KG1 (cell line): Measurements from ENCODE around the gene COPS2.
A peak's percentile ranks its signal among the peaks of the same experiment; 100 is the strongest.
"Not testable (repeated sequence)": the region's sequence is repeated elsewhere in the genome, so short reads cannot be mapped to it uniquely, and the experiment has no call there.

ENCODE experiments used
- DNase-seq: peaks from one replicate; lab custom pipeline; 2025; lab: John Stamatoyannopoulos, UW

The COPS2 gene

GRCh38 chr15:49155110-49155833 lies at the start of gene COPS2:
Gene COPS2 (minus strand): TSS chr15:49155599. CDS start chr15:49155578, 21 bp downstream.
- peak; percentile 95 for DNase-seq

DNA sequence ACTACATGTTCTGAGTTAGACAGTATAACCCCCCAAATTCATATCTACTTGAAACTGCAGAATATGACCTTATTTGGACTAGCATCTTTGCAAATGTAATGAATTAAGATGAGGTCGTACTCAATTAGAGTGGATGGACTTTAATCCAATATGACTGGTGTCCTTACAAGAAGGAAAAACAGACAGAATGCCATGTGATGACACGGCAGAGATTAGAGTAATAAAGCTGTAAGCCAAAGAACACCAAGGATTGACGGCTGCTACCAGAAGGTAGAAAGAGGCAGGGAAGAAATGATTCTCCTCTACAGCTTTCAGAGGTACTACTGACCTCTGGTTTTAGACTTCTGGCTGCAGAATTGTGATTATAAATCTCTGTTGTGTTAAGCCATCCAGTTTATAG lies 44.9 kb upstream of the COPS2 start:
- no peak for DNase-seq

- no peak for DNase-seq
These were observed 44.3 kb upstream of the COPS2 start for GRCh38 chr15:49199666-49200065.

DNA sequence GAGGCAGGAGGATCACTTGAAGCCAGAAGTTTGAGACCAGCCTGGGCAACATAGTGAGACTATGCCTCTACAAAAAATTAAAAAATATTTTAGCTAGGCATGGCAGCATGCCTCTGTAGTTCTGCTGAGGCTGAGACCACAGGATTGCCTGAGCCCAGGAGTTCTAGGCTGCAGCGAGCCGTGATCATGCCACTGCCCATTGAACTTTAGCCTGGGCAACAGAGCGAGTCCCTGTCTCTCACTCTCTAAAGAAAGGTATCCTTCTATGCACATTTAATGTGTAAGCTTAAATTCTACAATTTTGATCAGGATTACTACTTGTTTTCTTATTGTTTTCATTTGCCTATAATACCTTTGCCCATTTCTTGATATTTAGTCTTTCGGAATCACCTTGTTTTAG lies 41.5 kb upstream of the COPS2 start:
- DNase-seq: no peak

DNA sequence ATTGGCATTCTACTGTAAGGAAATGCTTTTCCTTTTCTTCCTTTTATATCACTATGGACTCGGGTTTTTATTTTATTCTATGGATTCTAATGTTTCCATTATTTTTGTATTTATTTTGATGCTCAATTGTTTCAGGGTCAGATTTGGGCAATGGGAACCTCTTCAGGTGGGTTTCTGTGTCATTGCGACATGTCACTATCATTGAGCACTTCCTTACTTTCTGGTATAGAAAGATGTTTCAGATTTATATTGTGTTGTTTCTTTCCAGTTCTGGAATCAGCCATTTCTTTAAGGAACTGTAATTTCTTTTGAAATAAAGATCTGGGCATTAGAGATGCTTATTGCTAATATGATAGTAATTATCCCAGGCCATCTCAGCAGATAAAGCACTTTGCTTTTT lies 36.5 kb upstream of the COPS2 start:
- no peak for DNase-seq

- no peak for DNase-seq
These were observed 35.2 kb upstream of the COPS2 start for GRCh38 chr15:49190586-49190985.

- DNase-seq: no peak
These were observed 34.2 kb upstream of the COPS2 start for GRCh38 chr15:49189631-49190030.

DNA sequence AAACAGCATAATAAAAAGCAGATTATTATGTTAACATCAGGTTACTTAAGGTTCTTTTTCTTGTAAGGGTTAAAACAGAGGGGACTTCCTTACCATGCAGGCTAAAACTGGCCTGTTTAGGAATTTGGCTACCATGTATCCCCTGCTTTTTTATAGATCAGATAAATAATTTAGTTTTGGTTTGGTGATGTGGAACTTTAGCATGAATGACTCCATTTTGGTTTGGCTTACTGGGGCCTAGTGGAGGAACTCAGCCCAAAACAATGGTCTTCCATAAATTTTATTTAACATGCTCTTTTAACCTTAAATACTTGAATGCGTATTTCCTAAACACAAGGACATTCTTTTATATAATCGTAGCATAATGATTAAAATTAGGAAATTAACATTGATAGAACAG lies 33.5 kb upstream of the COPS2 start:
- DNase-seq: no peak

DNA sequence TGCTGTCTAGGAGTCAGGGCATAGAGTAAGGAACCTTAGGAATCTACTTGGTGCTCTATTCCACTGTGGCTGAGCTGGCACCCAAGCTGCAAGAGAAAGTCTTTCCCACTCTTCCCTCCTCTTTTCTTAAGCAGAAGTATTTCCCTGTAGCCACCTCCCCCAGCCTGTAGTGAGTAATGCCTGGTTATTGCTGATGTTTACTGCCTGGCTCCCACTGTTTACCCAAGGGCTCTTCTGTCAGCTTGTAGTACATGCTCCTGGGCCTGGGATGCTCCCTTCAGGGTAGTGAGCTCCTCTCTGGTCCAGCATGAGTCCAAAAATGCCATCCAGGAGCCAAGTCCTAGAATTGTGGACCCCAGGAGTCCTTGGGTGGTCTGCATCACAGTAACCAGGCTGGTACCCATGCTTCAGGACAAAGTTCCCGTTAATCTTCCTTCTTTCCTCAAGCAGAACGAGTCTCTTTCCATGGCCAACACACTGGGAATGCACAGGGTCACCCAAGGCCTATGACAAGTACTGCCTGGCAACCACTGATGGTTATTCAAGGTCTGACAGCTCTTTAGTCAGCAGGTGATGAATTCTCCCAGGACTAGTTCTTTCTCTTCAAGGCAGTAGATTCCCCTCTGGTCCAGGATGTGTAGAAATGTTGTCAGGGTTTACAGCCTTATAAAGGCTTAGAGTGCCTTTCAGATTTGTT lies 32.3 kb upstream of the COPS2 start:
- no peak for DNase-seq

- DNase-seq: no peak
These were observed 30.1 kb upstream of the COPS2 start for GRCh38 chr15:49185473-49185872.

GRCh38 chr15:49183741-49184140 lies 28.3 kb upstream of the COPS2 start:
- not testable (repeated sequence) for DNase-seq

DNA sequence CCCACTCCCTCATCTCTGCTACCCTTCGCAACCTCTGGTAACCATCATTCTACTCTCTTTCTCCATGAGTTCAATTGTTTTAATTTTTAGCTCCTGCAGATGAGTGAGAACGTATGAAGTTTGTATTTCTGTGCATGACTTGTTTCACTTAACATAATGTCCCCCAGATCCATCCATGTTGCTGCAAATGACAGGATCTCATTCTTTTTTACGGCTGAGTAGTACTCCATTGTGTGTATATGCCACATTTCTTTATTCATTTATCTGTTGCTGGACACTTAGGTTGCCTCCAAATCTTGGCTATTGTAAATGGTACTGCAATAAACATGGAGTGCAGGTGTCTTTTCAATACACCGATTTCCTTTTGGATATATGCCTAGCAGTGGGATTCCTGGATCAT lies 26.7 kb upstream of the COPS2 start:
- no peak for DNase-seq

GRCh38 chr15:49179433-49180190 lies 24.2 kb upstream of the COPS2 start:
- DNase-seq: no peak

GRCh38 chr15:49178497-49178896 lies 23.1 kb upstream of the COPS2 start:
- DNase-seq: no peak

GRCh38 chr15:49175582-49176397 lies 20.4 kb upstream of the COPS2 start:
- not testable (repeated sequence) for DNase-seq

- no peak for DNase-seq
These were observed 19.5 kb upstream of the COPS2 start for GRCh38 chr15:49174902-49175301.

- no peak for DNase-seq
These were observed 16.4 kb upstream of the COPS2 start for GRCh38 chr15:49171790-49172189.

DNA sequence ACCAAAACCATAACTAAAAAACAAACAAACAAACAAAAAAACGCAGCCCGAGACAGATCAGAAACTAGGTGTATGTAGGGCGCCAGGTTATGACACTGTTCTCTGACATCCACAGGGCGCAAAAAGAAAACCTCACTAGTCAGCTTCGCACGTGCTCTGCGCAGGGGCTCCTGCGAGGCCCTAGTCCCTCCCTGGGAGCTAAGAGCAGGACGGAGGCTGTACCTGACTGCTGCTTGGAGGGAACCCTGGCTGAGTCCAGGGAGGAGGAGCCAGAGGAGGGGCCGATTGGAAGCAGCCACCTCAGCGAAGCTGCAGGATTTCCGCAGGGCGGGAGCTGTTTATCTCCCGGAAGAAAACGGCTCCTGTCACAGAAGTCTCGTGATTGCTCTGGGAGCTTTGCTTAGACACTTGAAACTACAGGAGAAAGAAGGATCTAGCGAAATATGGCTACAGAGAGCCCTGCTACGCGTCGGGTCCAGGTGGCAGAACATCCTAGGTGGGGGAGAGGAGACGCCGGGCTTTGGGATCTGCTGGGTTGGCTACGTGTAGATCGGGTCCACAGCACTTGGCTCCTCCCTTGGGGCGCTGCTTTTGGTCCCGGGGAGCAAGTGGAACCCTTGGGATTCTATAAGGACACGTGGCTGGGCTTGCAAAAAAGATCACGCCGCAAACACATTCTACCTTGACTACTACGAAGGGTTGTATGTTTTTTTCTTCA lies 14.6 kb upstream of the COPS2 start, which contains the start of gene GALK2:
TSS of gene GALK2 (plus strand) at position 368 of the 718 bp plus-strand sequence. CDS start at position 444, 76 bp downstream.
- DNase-seq: peak; percentile 56

- no peak for DNase-seq
These were observed 12.6 kb upstream of the COPS2 start for GRCh38 chr15:49168016-49168415.

DNA sequence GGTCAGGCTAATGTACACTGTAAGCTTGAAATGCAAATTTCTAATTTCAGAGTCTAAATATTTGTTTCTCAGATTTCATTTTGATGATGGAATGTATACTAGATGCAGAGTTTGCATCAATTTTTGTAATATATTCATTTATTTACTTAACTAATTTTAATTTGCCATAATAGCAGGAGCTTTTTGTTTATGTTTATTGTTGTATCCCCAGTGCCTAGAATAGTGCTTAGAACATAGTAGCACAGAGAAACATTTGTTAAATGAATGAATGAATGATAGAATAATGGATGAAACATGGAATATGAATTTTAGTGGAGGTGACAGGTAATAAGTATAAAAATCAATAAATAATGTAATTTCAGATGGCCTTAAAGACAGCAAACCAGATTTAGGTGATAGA lies 9.5 kb upstream of the COPS2 start:
- DNase-seq: no peak

DNA sequence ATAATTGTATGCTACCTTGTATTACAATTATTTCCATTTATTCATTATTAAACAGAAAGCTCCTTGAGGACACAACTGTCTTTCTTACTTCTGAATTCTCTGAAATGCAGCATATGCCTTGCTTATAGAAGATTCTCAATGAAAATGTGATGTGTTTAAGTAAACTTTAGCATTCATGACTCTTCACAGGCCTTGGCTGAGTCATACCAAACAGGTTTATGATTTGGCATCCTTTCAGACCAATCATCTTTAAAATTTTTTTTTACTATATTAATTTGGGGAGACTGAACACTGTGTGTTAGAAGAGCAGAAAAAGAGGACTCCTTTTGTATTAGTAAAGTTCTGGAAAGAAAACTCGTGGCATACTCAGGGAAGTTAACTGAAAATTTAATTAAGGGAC lies 8.3 kb upstream of the COPS2 start:
- DNase-seq: no peak
